HG03571 (cell line): ENCODE results near the gene P3R3URF.

Source experiments
- ATAC-seq: cut with Tn5 transposase; IDR thresholded peaks from one replicate; pipeline ENCODE4 v1.9.1; 2021; ENCODE audit not compliant: unreplicated experiment

Gene P3R3URF

GRCh38 chr1:46194641-46195193 lies 18.4 kb upstream of the P3R3URF start:
- no peak for ATAC-seq

GRCh38 chr1:46193984-46194570 lies 17.8 kb upstream of the P3R3URF start:
- no peak for ATAC-seq

- no peak for ATAC-seq
Measured at GRCh38 chr1:46193285-46193684, 17.0 kb upstream of the P3R3URF start.

- no peak for ATAC-seq
Measured at GRCh38 chr1:46192171-46192570, 15.9 kb upstream of the P3R3URF start.

GRCh38 chr1:46191033-46191701 lies 14.9 kb upstream of the P3R3URF start:
- ATAC-seq: no peak

GRCh38 chr1:46190539-46190938 lies 14.3 kb upstream of the P3R3URF start:
- ATAC-seq: no peak

- no peak for ATAC-seq
Measured at GRCh38 chr1:46188295-46189030, 12.2 kb upstream of the P3R3URF start.

- no peak for ATAC-seq
Measured at GRCh38 chr1:46187106-46187869, 11.0 kb upstream of the P3R3URF start.

GRCh38 chr1:46186076-46186475 lies 9.8 kb upstream of the P3R3URF start:
- ATAC-seq: no peak

GRCh38 chr1:46184920-46185658 lies 8.8 kb upstream of the P3R3URF start:
- no peak for ATAC-seq

GRCh38 chr1:46183926-46184557 lies 7.8 kb upstream of the P3R3URF start:
- no peak for ATAC-seq

GRCh38 chr1:46183079-46183847 lies 7.0 kb upstream of the P3R3URF start:
- ATAC-seq: no peak

- no peak for ATAC-seq
Measured at GRCh38 chr1:46181343-46182260, 5.3 kb upstream of the P3R3URF start.

GRCh38 chr1:46180082-46180616 lies 3.9 kb upstream of the P3R3URF start:
- ATAC-seq: no peak

- ATAC-seq: no peak
Measured at GRCh38 chr1:46179138-46180081, 3.1 kb upstream of the P3R3URF start.

- no peak for ATAC-seq
Measured at GRCh38 chr1:46175243-46175642, 1.0 kb downstream of the P3R3URF start.
